ENCODE data around the gene FAM210B. TPM values are rescaled to one million over a fixed set of nuclear protein-coding genes. Genes with fewer than 3 reads are reported as not detected.

FAM210B gene
- total and polyA plus RNA-seq, 7 donors: 17.0 to 52.2 (median 41.9) TPM

GRCh38 chr20:56417911-56418310 is 59.1 kb downstream of the FAM210B start:
- H3K36me3 ChIP-seq: no peaks in the 10 kb centered on the region
- no peaks in the 10 kb centered on the region for H3K4me1 ChIP-seq
- TF ChIP-seq, protein P1, sequence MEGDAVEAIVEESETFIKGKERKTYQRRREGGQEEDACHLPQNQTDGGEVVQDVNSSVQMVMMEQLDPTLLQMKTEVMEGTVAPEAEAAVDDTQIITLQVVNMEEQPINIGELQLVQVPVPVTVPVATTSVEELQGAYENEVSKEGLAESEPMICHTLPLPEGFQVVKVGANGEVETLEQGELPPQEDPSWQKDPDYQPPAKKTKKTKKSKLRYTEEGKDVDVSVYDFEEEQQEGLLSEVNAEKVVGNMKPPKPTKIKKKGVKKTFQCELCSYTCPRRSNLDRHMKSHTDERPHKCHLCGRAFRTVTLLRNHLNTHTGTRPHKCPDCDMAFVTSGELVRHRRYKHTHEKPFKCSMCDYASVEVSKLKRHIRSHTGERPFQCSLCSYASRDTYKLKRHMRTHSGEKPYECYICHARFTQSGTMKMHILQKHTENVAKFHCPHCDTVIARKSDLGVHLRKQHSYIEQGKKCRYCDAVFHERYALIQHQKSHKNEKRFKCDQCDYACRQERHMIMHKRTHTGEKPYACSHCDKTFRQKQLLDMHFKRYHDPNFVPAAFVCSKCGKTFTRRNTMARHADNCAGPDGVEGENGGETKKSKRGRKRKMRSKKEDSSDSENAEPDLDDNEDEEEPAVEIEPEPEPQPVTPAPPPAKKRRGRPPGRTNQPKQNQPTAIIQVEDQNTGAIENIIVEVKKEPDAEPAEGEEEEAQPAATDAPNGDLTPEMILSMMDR (IDR thresholded peaks at IDR 0.05): no peak
- TF ChIP-seq EP300 (IDR thresholded peaks at IDR 0.05) (no peak), POLR2AphosphoS5 (IDR thresholded peaks at IDR 0.05) (no peak), POLR2A (IDR thresholded peaks at IDR 0.05) (no peak)
- no peak for DNase-seq
- intact Hi-C loops (cut with DNase I): no loop called here
- H3K4me3 ChIP-seq: no peak overlapping the region
- no peaks in the 10 kb centered on the region for H3K9me3 ChIP-seq
- WGBS, 2 donors: 81 to 91% methylated on average over 4 of the region's 4 CpGs
- no peaks in the 10 kb centered on the region for H3K27me3 ChIP-seq
- peak overlapping the region in 2 of 4 donors; percentile 42 to 48 for H3K27ac ChIP-seq

Other genes starting within 250 kb of the FAM210B start
- not detected for gene MC3R, start 110.2 kb upstream of the FAM210B start, total RNA-seq
- not detected for gene MC3R, start 110.2 kb upstream of the FAM210B start, polyA plus RNA-seq
- gene AURKA, start 33.2 kb downstream of the FAM210B start, total RNA-seq: 1 to 10 TPM; 1.2 to 3.0 (median 1.7) TPM
- 10 to 100 TPM in 2 of 3 donors, 1 to 10 TPM in 1; 4.8 to 25.1 (median 22.2) TPM for gene AURKA, start 33.2 kb downstream of the FAM210B start, polyA plus RNA-seq
- gene CSTF1, start 33.7 kb downstream of the FAM210B start, total RNA-seq: 10 to 100 TPM; 14.9 to 24.6 (median 19.5) TPM
- gene CSTF1, start 33.7 kb downstream of the FAM210B start, polyA plus RNA-seq: 10 to 100 TPM in 1 of 3 donors, 1 to 10 TPM in 2; 7.2 to 14.4 (median 8.8) TPM
- 1 to 10 TPM; 1.2 to 2.9 (median 1.7) TPM for gene CASS4, start 53.3 kb downstream of the FAM210B start, total RNA-seq
- gene CASS4, start 53.3 kb downstream of the FAM210B start, polyA plus RNA-seq: 1 to 10 TPM in 1 of 3 donors, under 1 TPM in 2; 0.46 to 2.7 (median 0.60) TPM
- gene RTF2, start 109.7 kb downstream of the FAM210B start, total RNA-seq: 10 to 100 TPM; 47.6 to 62.4 (median 57.1) TPM
- 10 to 100 TPM; 71.5 to 84.6 (median 75.4) TPM for gene RTF2, start 109.7 kb downstream of the FAM210B start, polyA plus RNA-seq
- gene FAM209A, start 165.8 kb downstream of the FAM210B start, total RNA-seq: 1 to 10 TPM in 1 of 4 donors, not detected in 3; 1.4 TPM
- gene FAM209A, start 165.8 kb downstream of the FAM210B start, polyA plus RNA-seq: under 1 TPM in 1 of 3 donors, not detected in 2; 0.45 TPM
- gene FAM209B, start 174.3 kb downstream of the FAM210B start, total RNA-seq: not detected
- gene FAM209B, start 174.3 kb downstream of the FAM210B start, polyA plus RNA-seq: under 1 TPM in 1 of 3 donors, not detected in 2; 0.44 TPM